ENCODE measurements around the gene TCEANC2. TPM values are rescaled to one million over a fixed set of nuclear protein-coding genes. Genes with fewer than 3 reads are reported as not detected.

TCEANC2 gene
- total RNA-seq, 1 experiment from 2014 or later: 5.3 TPM

DNA sequence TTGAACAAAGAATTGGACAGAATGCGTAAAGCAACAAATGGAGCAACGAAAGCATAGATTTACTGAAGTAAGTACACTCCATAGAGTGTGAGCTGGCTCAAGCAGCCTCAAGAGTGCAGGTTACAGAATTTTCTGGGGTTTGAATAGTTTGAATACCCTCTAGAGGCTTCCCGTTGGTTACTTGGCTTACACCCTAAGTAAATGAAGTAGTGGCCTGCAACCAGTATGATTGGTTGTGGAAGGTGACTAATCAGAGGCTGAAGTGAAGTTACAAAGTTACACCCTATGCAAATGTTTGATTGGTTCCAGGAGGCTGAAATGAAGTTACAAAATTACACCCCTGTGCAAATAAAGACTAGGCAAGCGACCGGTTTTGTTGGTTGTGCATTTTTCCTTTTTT lies 10.9 kb downstream of the TCEANC2 start:
- no peak overlapping the region for H2BK120ac ChIP-seq (ENCODE audit: low read depth, low read length, poor library complexity, severe bottlenecking)
- H3K9me3 Mint-ChIP-seq: no peaks in the 10 kb centered on the region
- H3K23me2 ChIP-seq (ENCODE audit: insufficient read length, low read depth, low read length, poor library complexity, severe bottlenecking): no peaks in the 10 kb centered on the region
- no peak overlapping the region for H3T11ph ChIP-seq (ENCODE audit: low read length)
- H3K56ac ChIP-seq (ENCODE audit: insufficient read length, low read depth, low read length): no peak overlapping the region
- WGBS (ENCODE audit: extremely low coverage, insufficient read length, low lambda C conversion rate): no CpG with 5 or more reads among the region's 5 CpGs
- TF ChIP-seq, protein P1, sequence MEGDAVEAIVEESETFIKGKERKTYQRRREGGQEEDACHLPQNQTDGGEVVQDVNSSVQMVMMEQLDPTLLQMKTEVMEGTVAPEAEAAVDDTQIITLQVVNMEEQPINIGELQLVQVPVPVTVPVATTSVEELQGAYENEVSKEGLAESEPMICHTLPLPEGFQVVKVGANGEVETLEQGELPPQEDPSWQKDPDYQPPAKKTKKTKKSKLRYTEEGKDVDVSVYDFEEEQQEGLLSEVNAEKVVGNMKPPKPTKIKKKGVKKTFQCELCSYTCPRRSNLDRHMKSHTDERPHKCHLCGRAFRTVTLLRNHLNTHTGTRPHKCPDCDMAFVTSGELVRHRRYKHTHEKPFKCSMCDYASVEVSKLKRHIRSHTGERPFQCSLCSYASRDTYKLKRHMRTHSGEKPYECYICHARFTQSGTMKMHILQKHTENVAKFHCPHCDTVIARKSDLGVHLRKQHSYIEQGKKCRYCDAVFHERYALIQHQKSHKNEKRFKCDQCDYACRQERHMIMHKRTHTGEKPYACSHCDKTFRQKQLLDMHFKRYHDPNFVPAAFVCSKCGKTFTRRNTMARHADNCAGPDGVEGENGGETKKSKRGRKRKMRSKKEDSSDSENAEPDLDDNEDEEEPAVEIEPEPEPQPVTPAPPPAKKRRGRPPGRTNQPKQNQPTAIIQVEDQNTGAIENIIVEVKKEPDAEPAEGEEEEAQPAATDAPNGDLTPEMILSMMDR (conservative IDR thresholded peaks at IDR 0.05): no peak
- no peak overlapping the region for H4K8ac ChIP-seq (replicated peaks; ENCODE audit: insufficient read length, low read depth, low read length)
- H3K4me2 ChIP-seq (ENCODE audit: insufficient read depth, insufficient read length, low read length): no peak overlapping the region
- no peak overlapping the region for H2BK20ac ChIP-seq (ENCODE audit: low read depth, low read length, poor library complexity, severe bottlenecking)
- H3K23ac ChIP-seq (ENCODE audit: insufficient read length, low read depth, low read length): no peak overlapping the region
- H3K9me3 ChIP-seq (ENCODE audit: control insufficient read depth, low read depth, low read length): no peaks in the 10 kb centered on the region
- no peak overlapping the region for H4K5ac ChIP-seq (ENCODE audit: insufficient read length, low read depth, low read length)
- H3K4me1 Mint-ChIP-seq: no peaks in the 10 kb centered on the region
- no peak overlapping the region for H3K14ac ChIP-seq (ENCODE audit: insufficient read depth, low read length)
- no peak overlapping the region for H4K91ac ChIP-seq (ENCODE audit: insufficient read length, low read depth, low read length)
- no peak overlapping the region for H3K27ac ChIP-seq (ENCODE audit: insufficient read length, low read depth, low read length)
- H3K27me3 ChIP-seq (ENCODE audit: insufficient read depth, low read length): no peaks in the 10 kb centered on the region
- no peak overlapping the region for H2BK12ac ChIP-seq (ENCODE audit: insufficient read length, low read depth, low read length)
- H3K9ac ChIP-seq (ENCODE audit: extremely low read depth, insufficient read length, low read length): no peak overlapping the region
- no peak overlapping the region for H3K18ac ChIP-seq (ENCODE audit: insufficient read length, low read depth, low read length)
- H2AK5ac ChIP-seq (ENCODE audit: insufficient read length, low read length): no peak overlapping the region
- H2AFZ ChIP-seq (ENCODE audit: low read length): no peak overlapping the region
- no peaks in the 10 kb centered on the region for H3K79me2 ChIP-seq (ENCODE audit: insufficient read depth, low read length)
- no peak overlapping the region for H2BK5ac ChIP-seq (ENCODE audit: insufficient read length, low read length)
- H3K4me1 ChIP-seq (ENCODE audit: insufficient read depth, low read length): no peaks in the 10 kb centered on the region
- no peaks in the 10 kb centered on the region for H4K20me1 ChIP-seq (ENCODE audit: control insufficient read depth, insufficient read depth, insufficient read length)
- H3K27me3 Mint-ChIP-seq (ENCODE audit: low read depth): no peaks in the 10 kb centered on the region
- DNase-seq: no peak
- no peaks in the 10 kb centered on the region for H3K36me3 Mint-ChIP-seq (ENCODE audit: insufficient read depth in 1 of 3, low read depth in 3 of 3)
- H3K4me3 Mint-ChIP-seq: no peak overlapping the region
- H3K4ac ChIP-seq (ENCODE audit: low read depth, low read length): no peak overlapping the region
- no peak overlapping the region for H2BK15ac ChIP-seq (ENCODE audit: low read depth, low read length)
- no peaks in the 10 kb centered on the region for H3K79me1 ChIP-seq (ENCODE audit: insufficient read depth, low read depth, low read length, poor library complexity, severe bottlenecking)
- H3K27ac Mint-ChIP-seq: no peak overlapping the region
